ENCODE results near the gene STAT4.

STAT4 gene

GRCh38 chr2:191174442-191174841 is 23.6 kb upstream of the STAT4 start:
- DNase-seq (ENCODE audit: low read depth in 2 of 2): no peak

DNA sequence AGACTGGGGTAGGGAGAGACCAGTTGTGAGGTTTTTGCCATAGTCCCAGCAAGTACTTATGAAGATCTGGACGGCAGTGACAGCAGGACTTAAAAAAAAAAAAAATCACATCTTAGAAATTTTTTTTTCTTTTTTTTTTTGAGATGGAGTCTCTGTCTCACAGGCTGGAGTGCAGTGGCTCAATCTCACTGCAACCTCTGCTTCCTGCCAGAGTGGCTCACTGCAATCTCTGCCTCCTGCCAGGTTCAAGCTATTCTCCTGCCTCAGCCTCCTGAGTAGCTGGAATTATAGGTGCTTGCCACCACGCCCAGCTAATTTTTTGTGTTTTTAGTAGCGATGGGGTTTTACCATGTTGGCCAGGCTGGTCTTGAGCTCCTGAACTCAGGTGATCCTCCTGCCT is 22.4 kb upstream of the STAT4 start:
- no peak for DNase-seq (ENCODE audit: low read depth in 2 of 2)

DNA sequence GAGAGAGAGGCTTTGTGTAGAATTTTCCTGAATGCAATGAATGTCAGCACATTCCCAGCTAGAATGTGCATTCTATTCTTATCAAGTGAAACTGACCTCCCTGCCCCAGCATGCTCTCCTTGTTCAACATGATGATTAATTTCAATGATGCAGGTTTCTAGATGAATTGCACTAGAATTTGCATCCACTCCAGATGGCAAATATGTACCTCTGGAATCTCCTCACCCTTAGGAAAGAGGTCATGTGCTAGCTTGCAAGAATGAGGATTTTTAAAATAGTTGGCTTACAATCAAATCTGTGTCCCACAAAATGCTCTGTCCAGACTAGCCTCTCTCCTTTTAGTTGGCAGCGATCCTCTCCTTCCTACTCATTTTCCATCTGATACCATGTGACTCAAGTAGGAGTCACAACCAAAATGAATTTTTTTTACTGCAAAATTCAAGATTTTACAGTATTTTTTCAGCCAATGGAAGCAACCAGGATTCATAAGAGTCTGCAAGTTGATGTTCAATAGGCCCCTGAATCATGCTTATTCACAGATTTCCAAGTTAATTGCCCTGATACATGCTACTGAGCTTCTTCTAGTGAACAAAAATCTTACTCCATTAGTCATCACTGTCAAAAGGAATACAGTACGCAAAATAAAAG is 21.0 kb upstream of the STAT4 start:
- no peak for DNase-seq (ENCODE audit: low read depth in 2 of 2)

GRCh38 chr2:191171286-191171685 is 20.5 kb upstream of the STAT4 start:
- DNase-seq (ENCODE audit: low read depth in 2 of 2): no peak

DNA sequence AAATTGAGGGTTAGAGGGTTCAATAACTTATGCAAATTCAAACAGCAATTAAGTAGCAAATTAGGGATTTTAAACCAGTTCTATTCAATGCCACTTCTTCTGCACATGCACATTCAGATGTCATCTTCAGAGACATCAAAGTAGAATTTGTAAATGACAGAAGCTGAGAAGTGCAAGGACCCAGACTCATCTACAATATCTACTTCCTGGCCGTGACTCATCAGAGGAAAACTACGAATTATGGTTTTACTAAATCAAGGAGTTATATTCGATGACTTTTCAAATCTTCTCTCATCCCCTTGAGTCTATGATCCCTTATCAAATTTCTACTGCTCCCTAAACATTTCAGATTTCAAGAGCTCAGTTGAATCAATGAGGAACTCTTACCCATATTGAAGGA is 20.0 kb upstream of the STAT4 start:
- no peak for DNase-seq (ENCODE audit: low read depth in 2 of 2)

DNA sequence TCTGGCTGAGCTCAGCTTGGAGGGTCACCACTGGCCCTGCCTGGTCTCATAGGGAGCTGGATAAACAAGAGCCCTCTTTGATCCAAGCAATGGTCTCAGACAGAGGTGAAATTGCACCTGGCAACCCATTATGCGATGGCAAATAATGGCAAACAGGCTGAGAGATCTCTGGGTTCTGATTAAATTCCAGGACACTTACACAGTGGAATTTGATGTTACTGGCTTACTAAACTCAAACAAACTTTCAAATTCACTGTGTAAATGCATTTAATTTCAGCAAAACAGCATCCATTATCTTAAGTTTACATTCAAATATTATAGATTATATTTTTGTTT is 19.5 kb upstream of the STAT4 start:
- DNase-seq (ENCODE audit: low read depth in 2 of 2): no peak

GRCh38 chr2:191169456-191170300 is 18.9 kb upstream of the STAT4 start:
- no peak for DNase-seq (ENCODE audit: low read depth in 2 of 2)

DNA sequence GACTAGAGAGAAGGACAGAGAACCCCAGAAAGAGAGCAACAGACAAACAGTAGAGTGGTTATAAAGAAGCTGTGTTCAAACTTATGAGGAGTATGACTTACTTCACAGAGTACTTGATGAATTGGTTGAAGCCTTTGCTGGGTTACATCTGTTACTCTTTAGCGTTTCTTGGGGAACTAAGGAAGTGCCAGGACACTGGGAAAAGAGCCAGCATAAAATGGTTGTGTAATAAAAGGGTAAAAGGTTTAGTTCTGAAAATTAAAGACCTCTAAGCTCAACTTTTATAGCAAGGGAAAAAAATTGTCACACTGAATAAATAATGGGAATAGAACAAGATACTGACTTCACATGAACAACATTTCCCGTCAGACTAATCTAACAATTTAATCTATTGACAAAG is 17.0 kb upstream of the STAT4 start:
- no peak for DNase-seq (ENCODE audit: low read depth in 2 of 2)

GRCh38 chr2:191166756-191167445 is 16.1 kb upstream of the STAT4 start:
- no peak for DNase-seq (ENCODE audit: low read depth in 2 of 2)

DNA sequence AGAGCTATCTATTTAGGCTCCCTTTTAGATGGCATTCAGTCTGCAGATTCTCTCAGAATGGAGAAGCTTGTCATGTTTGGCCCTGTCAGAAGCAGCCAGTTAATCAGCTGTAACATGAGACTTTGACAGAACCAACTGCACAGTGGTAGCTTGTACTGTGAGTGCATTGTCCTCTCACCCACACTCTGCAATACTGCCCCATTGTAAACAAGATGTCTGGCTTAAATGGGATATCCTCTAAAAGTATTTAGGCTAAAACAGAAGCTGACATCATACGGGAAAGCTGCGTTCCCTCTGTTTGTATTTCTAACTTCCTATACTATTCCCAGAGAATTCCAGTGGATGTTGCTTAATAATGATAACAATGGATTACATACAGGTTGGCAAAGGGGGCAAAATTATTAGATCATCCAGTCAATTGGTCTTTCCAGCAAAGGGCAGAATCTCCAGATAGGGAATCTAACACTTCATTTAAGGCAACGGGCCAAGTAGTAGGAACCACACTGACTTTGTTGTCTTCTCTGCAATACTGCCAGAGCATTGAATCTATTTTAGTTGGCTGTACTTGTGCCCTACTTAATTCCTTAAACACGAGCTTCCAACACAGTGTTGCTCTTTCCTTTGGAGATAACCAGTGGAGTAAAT is 15.4 kb upstream of the STAT4 start:
- no peak for DNase-seq (ENCODE audit: low read depth in 2 of 2)

DNA sequence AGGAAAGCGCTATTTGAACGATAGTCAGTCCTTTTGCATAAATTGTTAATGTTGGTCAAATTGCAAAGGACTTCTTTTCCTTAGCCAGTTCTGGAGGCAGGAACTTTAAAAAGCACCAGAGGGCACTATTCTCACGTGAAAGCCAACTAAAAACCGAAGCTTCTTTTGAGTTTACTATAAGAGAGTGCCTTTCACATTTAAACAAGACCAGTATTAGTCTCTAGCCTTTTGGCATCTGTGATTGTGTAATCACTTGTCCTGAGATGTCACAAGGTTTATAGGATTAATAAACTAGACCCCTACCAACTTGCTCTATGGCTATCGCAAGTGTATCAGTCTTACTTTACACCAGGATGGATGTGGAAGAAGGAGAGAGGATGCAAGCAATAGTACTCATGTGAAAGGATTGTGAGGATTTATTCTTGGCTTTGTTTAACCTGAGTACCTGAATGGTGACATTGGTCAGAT is 14.4 kb upstream of the STAT4 start:
- no peak for DNase-seq (ENCODE audit: low read depth in 2 of 2)

- DNase-seq (ENCODE audit: low read depth in 2 of 2): no peak
Observed at GRCh38 chr2:191158747-191159146, 8.0 kb upstream of the STAT4 start.

- no peak for DNase-seq (ENCODE audit: low read depth in 2 of 2)
Observed at GRCh38 chr2:191158193-191158592, 7.4 kb upstream of the STAT4 start.

GRCh38 chr2:191155608-191156071 is 4.8 kb upstream of the STAT4 start:
- DNase-seq (ENCODE audit: low read depth in 2 of 2): no peak

DNA sequence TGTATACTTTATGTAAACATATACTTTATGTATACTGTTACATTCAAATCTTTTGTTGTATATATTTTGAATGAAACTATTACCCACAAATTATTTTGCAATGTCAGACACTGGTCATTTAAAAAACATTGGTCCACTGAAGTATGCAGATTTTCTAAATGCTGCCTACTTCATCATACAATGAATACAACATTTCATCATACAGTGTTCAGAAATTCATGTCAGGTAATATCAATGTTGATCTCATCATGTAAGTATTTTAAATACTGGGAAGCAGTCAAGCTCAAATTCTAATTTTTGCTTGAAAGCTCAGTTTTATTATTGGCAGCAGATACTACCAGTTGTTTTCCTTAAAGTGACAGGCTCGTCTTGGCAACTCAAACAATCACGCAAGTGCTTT is 2.9 kb upstream of the STAT4 start:
- DNase-seq (ENCODE audit: low read depth in 2 of 2): no peak

GRCh38 chr2:191152482-191153240 is 1.9 kb upstream of the STAT4 start:
- no peak for DNase-seq (ENCODE audit: low read depth in 2 of 2)

GRCh38 chr2:191151331-191151730 is 537 bp upstream of the STAT4 start:
- DNase-seq (ENCODE audit: low read depth in 2 of 2): no peak

DNA sequence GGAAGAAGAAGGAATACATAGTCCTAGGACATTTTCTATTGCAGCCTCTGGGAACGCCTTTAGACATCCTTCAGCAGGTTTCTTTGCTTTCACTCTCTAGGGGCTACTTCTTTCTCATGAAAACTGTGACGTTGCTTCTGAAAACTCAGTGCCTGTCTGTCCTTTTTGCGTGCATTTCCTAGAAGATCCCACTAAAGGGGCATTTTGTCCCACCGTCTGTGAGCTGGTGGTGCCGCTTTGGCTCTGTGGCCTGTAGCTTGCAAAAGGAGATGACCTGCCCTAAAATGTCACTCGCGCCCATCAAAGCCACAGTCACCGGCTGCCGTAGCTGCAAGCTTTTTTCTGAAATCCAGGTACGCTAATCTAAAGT is 579 bp downstream of the STAT4 start:
- peak in 1 of 2 donors; percentile 42 for DNase-seq (ENCODE audit: low read depth in 2 of 2)

GRCh38 chr2:191149391-191149790 is 1.4 kb downstream of the STAT4 start:
- DNase-seq (ENCODE audit: low read depth in 2 of 2): no peak

- no peak for DNase-seq (ENCODE audit: low read depth in 2 of 2)
Observed at GRCh38 chr2:191148791-191149190, 2.0 kb downstream of the STAT4 start.

- no peak for DNase-seq (ENCODE audit: low read depth in 2 of 2)
Observed at GRCh38 chr2:191148281-191148680, 2.5 kb downstream of the STAT4 start.

All from stimulated activated CD8-positive, alpha-beta memory T cell treated with anti-CD3 and anti-CD28 coated beads, Interleukin-15, amount 100 ng/mL, for 48 hours (primary cell).